ENCODE results near the gene NNMT.

DNA sequence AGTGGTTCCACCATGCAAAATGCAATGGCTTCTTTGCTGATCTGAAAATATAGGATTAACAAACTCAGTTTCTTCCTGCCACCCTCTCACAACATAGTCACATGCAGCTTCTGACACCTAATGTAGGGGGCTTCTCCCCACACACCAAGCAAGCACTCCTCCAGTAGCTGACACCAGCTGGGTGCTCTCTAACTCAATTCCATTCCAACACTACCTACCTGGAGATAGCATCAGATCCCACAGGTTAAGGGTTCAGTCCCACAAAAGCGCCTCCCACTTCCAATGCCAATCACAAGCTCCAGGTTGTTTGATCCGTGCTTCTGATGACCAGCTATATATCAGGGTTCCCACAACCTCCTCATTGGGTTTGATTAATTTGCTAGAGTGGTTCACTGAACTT lies 31.8 kb upstream of the NNMT start:
- TF ChIP-seq HLTF (IDR thresholded peaks at IDR 0.05) (no peak), EZH2 (IDR thresholded peaks at IDR 0.05; ENCODE audit: borderline replicate concordance, low read depth, low read length) (no peak), MYBL2 (IDR thresholded peaks at IDR 0.05; ENCODE audit: low read depth) (no peak), MYBL2 (CRISPR knock-in tag; IDR thresholded peaks at IDR 0.05; ENCODE audit: borderline replicate concordance) (no peak), CREB1 (IDR thresholded peaks at IDR 0.05) (no peak), CREB1 (CRISPR knock-in tag; IDR thresholded peaks at IDR 0.05) (no peak), BDP1 (IDR thresholded peaks at IDR 0.05; ENCODE audit: insufficient read depth, insufficient read length) (no peak), GTF2F1 (IDR thresholded peaks at IDR 0.05; ENCODE audit: low read depth, low read length) (no peak)

All from K562 (cell line).